MM.1S (cell line): ENCODE data around the gene XIRP2.

ENCODE experiments used
- DNase-seq: peaks from one replicate; pipeline ENCODE4 v3.0.0-alpha.2; 2015
- H2AFZ ChIP-seq: fragments of 300-600 bp; sonication (generic); 2 replicates; pipeline ENCODE4 v1.6.0; 2016; ENCODE audit warnings: antibody characterized with exemption, low read length
- H3F3A ChIP-seq: fragments of 300-600 bp; sonication (generic); 2 replicates; pipeline ENCODE4 v1.6.1; 2016; ENCODE audit warnings: mild to moderate bottlenecking, antibody characterized with exemption, low read length, moderate library complexity, mixed read lengths; ENCODE audit not compliant: insufficient read depth
- H3K27ac ChIP-seq: fragments of 300-600 bp; sonication (generic); 2 replicates; pipeline ENCODE4 v1.5.1; 2016; ENCODE audit warnings: mild to moderate bottlenecking, low read length
- H3K27me3 ChIP-seq: fragments of 300-600 bp; sonication (generic); replicated peaks from 2 replicates; pipeline ENCODE4 v1.6.0; 2016; ENCODE audit warnings: low read length; ENCODE audit not compliant: insufficient read depth
- H3K36me3 ChIP-seq: fragments of 300-600 bp; sonication (generic); replicated peaks from 2 replicates; pipeline ENCODE4 v1.6.1; 2016; ENCODE audit warnings: mild to moderate bottlenecking, low read length, mixed read lengths; ENCODE audit not compliant: insufficient read depth
- H3K4me1 ChIP-seq: fragments of 300-600 bp; sonication (generic); 2 replicates; pipeline ENCODE4 v1.6.1; 2016; ENCODE audit warnings: low read length, mixed read lengths
- H3K4me2 ChIP-seq: fragments of 300-600 bp; sonication (generic); 2 replicates; pipeline ENCODE4 v1.6.0; 2016; ENCODE audit warnings: low read depth, low read length
- H3K4me3 ChIP-seq: fragments of 300-600 bp; sonication (generic); 2 replicates; pipeline ENCODE4 v1.5.1; 2016; ENCODE audit warnings: low read length, mixed read lengths
- H3K79me2 ChIP-seq: fragments of 300-600 bp; sonication (generic); 2 replicates; pipeline ENCODE4 v1.6.1; 2016; ENCODE audit warnings: mixed run types, low read length, mixed read lengths
- H3K9ac ChIP-seq: fragments of 300-600 bp; sonication (generic); 2 replicates; pipeline ENCODE4 v1.6.1; 2016; ENCODE audit warnings: low read length, mixed read lengths
- H3K9me2 ChIP-seq: fragments of 300-600 bp; sonication (generic); replicated peaks from 2 replicates; pipeline ENCODE4 v1.6.1; 2016; ENCODE audit warnings: mild to moderate bottlenecking, low read length, mixed read lengths; ENCODE audit not compliant: insufficient read depth
- H3K9me3 ChIP-seq: fragments of 300-600 bp; sonication (generic); replicated peaks from 2 replicates; pipeline ENCODE4 v1.6.1; 2016; ENCODE audit warnings: mild to moderate bottlenecking, low read length, mixed read lengths; ENCODE audit not compliant: insufficient read depth
- H4K20me1 ChIP-seq: fragments of 300-600 bp; sonication (generic); 2 replicates; pipeline ENCODE4 v1.6.1; 2016; ENCODE audit warnings: mild to moderate bottlenecking, low read length, moderate library complexity, mixed read lengths; ENCODE audit not compliant: insufficient read depth
- CTCF ChIP-seq: fragments of 300-600 bp; sonication (generic); IDR thresholded peaks from 2 replicates; pipeline ENCODE4 v1.5.1; 2016; ENCODE audit warnings: antibody characterized with exemption, low read length, mixed read lengths
- EZH2 ChIP-seq: fragments of 300-600 bp; sonication (generic); optimal IDR thresholded peaks from 2 replicates; pipeline ENCODE3; 2017; ENCODE audit warnings: low read depth, mild to moderate bottlenecking, antibody characterized with exemption, low read length, mixed read lengths
- EZH2phosphoT487 ChIP-seq: fragments of 300-600 bp; sonication (generic); IDR thresholded peaks from 2 replicates; pipeline ENCODE4 v1.6.1; 2018; ENCODE audit warnings: antibody characterized with exemption, low read length

XIRP2 gene

DNA sequence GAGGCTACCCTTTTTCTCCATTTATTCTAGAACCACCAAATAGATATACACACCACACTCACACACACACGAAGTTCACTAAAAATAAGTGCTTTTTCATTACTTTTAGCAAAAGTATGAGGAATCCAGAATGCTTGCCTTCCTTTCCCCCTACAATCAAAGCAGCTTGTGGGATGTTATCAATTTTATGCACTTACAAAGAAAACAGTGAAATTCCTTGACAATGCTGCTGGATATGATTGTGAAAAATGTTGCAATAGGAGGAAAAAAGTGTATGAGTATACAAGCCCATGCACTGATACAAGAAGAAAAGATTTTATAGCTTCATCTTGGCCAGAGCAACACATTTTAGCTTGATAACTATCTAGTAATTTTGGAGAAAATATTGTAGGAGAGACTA, 269.2 kb downstream of the XIRP2 start:
- no peaks in the 10 kb centered on the region for H4K20me1 ChIP-seq
- no peak overlapping the region for H3K9ac ChIP-seq
- H2AFZ ChIP-seq = no peak overlapping the region
- H3K27me3 ChIP-seq = no peaks in the 10 kb centered on the region
- TF ChIP-seq CTCF (no peak), EZH2 (no peak), EZH2phosphoT487 (no peak)
- H3K4me1 ChIP-seq = no peaks in the 10 kb centered on the region
- H3K9me3 ChIP-seq = no peaks in the 10 kb centered on the region
- H3K27ac ChIP-seq = no peak overlapping the region
- no peak for DNase-seq
- no peaks in the 10 kb centered on the region for H3K36me3 ChIP-seq
- no peaks in the 10 kb centered on the region for H3F3A ChIP-seq
- H3K9me2 ChIP-seq = no peaks in the 10 kb centered on the region
- no peak overlapping the region for H3K4me2 ChIP-seq
- H3K4me3 ChIP-seq = no peak overlapping the region
- H3K79me2 ChIP-seq = no peaks in the 10 kb centered on the region

DNA sequence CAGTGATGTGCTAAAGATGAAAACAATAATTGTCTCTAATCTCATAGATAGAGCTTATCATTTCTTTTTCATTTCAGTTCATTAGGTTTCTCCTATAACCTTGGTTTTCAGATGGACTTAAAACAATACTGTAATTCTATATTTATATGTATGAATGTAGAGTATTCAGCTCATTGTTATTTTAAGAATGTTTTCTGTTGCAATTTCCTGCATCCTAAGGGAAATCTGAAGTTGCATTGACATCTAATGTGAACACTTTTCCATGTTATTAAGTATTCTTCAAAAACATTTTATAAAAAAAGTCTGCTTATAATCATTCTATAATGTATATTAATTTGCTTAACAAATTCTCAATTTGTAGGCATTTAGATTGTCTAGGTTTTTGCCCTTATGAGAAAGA, 288.9 kb downstream of the XIRP2 start:
- H3K4me1 ChIP-seq = no peaks in the 10 kb centered on the region
- H3K27me3 ChIP-seq = no peaks in the 10 kb centered on the region
- no peak overlapping the region for H2AFZ ChIP-seq
- no peak overlapping the region for H3K9ac ChIP-seq
- no peak overlapping the region for H3K4me2 ChIP-seq
- no peaks in the 10 kb centered on the region for H4K20me1 ChIP-seq
- H3K27ac ChIP-seq = no peak overlapping the region
- H3K36me3 ChIP-seq = no peaks in the 10 kb centered on the region
- no peaks in the 10 kb centered on the region for H3K9me3 ChIP-seq
- no peak for TF ChIP-seq EZH2phosphoT487
- TF ChIP-seq EZH2 = no peak
- TF ChIP-seq CTCF = no peak
- no peak overlapping the region for H3K4me3 ChIP-seq
- H3K9me2 ChIP-seq = no peaks in the 10 kb centered on the region
- no peaks in the 10 kb centered on the region for H3K79me2 ChIP-seq
- DNase-seq = no peak
- no peaks in the 10 kb centered on the region for H3F3A ChIP-seq

DNA sequence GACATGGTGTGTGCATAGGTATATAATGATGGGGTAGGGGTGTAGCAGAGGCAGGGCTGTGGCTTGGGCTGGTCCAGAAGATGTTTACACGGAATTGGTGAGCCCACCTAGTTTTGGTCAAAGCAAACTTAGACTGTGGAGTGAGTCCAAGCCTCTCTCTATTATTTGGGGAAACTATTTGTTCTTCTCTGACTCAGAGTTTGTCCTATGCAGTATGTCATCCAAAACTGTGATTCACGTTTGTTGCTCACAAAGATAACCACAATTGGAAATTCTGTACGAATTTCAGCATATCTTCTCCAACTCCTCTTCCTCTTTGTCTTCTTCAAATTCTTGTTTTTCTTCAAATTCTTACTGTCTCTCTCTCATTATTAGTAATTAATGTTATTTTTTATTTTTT, 292.9 kb downstream of the XIRP2 start:
- Histone ChIP-seq H2AFZ (no peak overlapping the region), H3K4me3 (no peak overlapping the region), H3K79me2 (no peaks in the 10 kb centered on the region), H3F3A (no peaks in the 10 kb centered on the region), H3K4me2 (no peak overlapping the region), H3K27me3 (no peaks in the 10 kb centered on the region), H3K9me3 (no peaks in the 10 kb centered on the region), H3K9me2 (no peaks in the 10 kb centered on the region), H3K27ac (no peak overlapping the region), H4K20me1 (no peaks in the 10 kb centered on the region), H3K36me3 (no peaks in the 10 kb centered on the region), H3K4me1 (no peaks in the 10 kb centered on the region), H3K9ac (no peak overlapping the region)
- TF ChIP-seq CTCF (no peak), EZH2 (no peak), EZH2phosphoT487 (no peak)
- no peak for DNase-seq
